Endodermal cell (in vitro differentiated cells): ENCODE results near the gene MASP2. TPM values are rescaled to one million over a fixed set of nuclear protein-coding genes. Genes with fewer than 3 reads are reported as not detected.

Experiments
- DNase-seq: peaks from one replicate; pipeline ENCODE4 v3.0.0-alpha.2; 2017
- H3K27ac ChIP-seq: 2 replicates; pipeline ENCODE4 v1.5.1; 2013; ENCODE audit warnings: mild to moderate bottlenecking, low read depth, low read length, moderate library complexity
- H3K27me3 ChIP-seq: 2 replicates; pipeline ENCODE4 v1.6.1; 2013; ENCODE audit warnings: mild to moderate bottlenecking, low read length, moderate library complexity; ENCODE audit not compliant: insufficient read depth, control insufficient read depth, poor library complexity, severe bottlenecking
- H3K36me3 ChIP-seq: 2 replicates; pipeline ENCODE4 v1.7.0; 2013; ENCODE audit warnings: mild to moderate bottlenecking, low read length, moderate library complexity; ENCODE audit not compliant: control insufficient read depth, insufficient read depth
- H3K4me1 ChIP-seq: one replicate; pipeline ENCODE4 v1.7.0; 2013; ENCODE audit warnings: low read length; ENCODE audit not compliant: control insufficient read depth, insufficient read depth
- H3K4me3 ChIP-seq: 2 replicates; pipeline ENCODE4 v1.5.1; 2013; ENCODE audit warnings: mild to moderate bottlenecking, low read length, moderate library complexity
- H3K9ac ChIP-seq: 2 replicates; pipeline ENCODE4 v1.6.1; 2013; ENCODE audit warnings: mild to moderate bottlenecking, low read length, moderate library complexity; ENCODE audit not compliant: poor library complexity, severe bottlenecking; ENCODE audit errors: extremely low read depth
- H3K9me3 ChIP-seq: 2 replicates; pipeline ENCODE4 v1.6.1; 2013; ENCODE audit warnings: mild to moderate bottlenecking, low read length, moderate library complexity; ENCODE audit not compliant: control insufficient read depth
- H3K27ac Mint-ChIP-seq: 2 replicates; pipeline ENCODE4 v1.8.0; 2020; ENCODE audit warnings: mixed read lengths
- H3K27me3 Mint-ChIP-seq: 2 replicates; pipeline ENCODE4 v1.8.0; 2021; ENCODE audit warnings: mild to moderate bottlenecking, mixed read lengths; ENCODE audit not compliant: insufficient read depth
- H3K36me3 Mint-ChIP-seq: 2 replicates; pipeline ENCODE4 v1.8.0; 2020; ENCODE audit warnings: low read depth, mixed read lengths
- H3K4me1 Mint-ChIP-seq: 2 replicates; pipeline ENCODE4 v1.8.0; 2020; ENCODE audit warnings: mixed read lengths
- H3K4me3 Mint-ChIP-seq: 2 replicates; pipeline ENCODE4 v1.8.0; 2020; ENCODE audit warnings: mild to moderate bottlenecking, moderate library complexity, mixed read lengths
- H3K9me3 Mint-ChIP-seq: 2 replicates; pipeline ENCODE4 v1.8.0; 2020; ENCODE audit warnings: mild to moderate bottlenecking, mixed read lengths
- CTCF ChIP-seq: fragments of 200-600 bp; sonication (generic); conservative IDR thresholded peaks from 2 replicates; pipeline ENCODE4 v1.5.0; 2021; ENCODE audit warnings: antibody characterized with exemption, mild to moderate bottlenecking
- WGBS, 2 experiments: methylation state at CpG; one replicate each; pipeline versions ENCODE4 v1.1.5 to v1.1.7; 2013; ENCODE audit warnings: missing lambda C conversion rate in 2 of 2, mixed read lengths in 1 of 2; ENCODE audit not compliant: insufficient coverage in 1 of 2, insufficient read length in 1 of 2; 5-methylcytosine and 5-hydroxymethylcytosine counted together
- total RNA-seq, 2 donors: library from RNA; stranded (reverse); fragmentation: NEBNext Ultra II Directional in 1 of 2; extraction: Animal tissue kit (Norgen Biotek cat#: 25700) in 1 of 2; gene quantifications; 2 replicates in 1 of 2; 3 replicates in 1 of 2; pipeline ENCODE4 v1.2.1, GENCODE V29; 2021

MASP2 gene
- total RNA-seq, 2 donors from 2014 or later: 0.51 TPM; not detected in 1

DNA sequence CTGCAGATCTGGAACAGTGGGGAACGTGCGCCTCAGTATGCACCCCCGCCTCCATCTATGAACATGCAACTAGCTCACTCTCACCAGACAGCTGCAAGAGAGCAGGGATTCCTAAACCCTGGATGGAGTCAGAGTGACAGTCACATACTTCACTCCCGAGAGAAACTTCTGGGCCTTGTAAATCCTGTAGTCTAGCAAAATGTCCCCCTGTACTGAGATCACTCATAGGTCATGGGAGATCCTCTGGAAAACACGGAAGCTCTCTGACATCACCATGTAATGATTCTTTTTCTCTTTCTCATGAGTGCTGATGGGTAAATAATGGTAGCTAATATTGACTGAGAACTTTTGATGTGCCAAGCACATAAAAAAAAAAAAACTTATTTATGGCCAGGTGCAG lies 57.9 kb downstream of the MASP2 start:
- H3K4me3 Mint-ChIP-seq: no peak overlapping the region
- no peak overlapping the region for H3K4me3 ChIP-seq
- H3K4me1 Mint-ChIP-seq: no peaks in the 10 kb centered on the region
- no peak for TF ChIP-seq CTCF
- no peak for DNase-seq
- no peaks in the 10 kb centered on the region for H3K36me3 Mint-ChIP-seq
- WGBS, 2 experiments: 92 to 95% methylated on average over 4 to 5 of the region's 5 CpGs
- H3K27me3 ChIP-seq: no peaks in the 10 kb centered on the region
- no peaks in the 10 kb centered on the region for H3K4me1 ChIP-seq
- no peaks in the 10 kb centered on the region for H3K27me3 Mint-ChIP-seq
- no peak overlapping the region for H3K27ac ChIP-seq
- H3K27ac Mint-ChIP-seq: no peak overlapping the region
- no peak overlapping the region for H3K9ac ChIP-seq
- H3K36me3 ChIP-seq: no peaks in the 10 kb centered on the region
- H3K9me3 Mint-ChIP-seq: no peaks in the 10 kb centered on the region
- H3K9me3 ChIP-seq: no peaks in the 10 kb centered on the region

DNA sequence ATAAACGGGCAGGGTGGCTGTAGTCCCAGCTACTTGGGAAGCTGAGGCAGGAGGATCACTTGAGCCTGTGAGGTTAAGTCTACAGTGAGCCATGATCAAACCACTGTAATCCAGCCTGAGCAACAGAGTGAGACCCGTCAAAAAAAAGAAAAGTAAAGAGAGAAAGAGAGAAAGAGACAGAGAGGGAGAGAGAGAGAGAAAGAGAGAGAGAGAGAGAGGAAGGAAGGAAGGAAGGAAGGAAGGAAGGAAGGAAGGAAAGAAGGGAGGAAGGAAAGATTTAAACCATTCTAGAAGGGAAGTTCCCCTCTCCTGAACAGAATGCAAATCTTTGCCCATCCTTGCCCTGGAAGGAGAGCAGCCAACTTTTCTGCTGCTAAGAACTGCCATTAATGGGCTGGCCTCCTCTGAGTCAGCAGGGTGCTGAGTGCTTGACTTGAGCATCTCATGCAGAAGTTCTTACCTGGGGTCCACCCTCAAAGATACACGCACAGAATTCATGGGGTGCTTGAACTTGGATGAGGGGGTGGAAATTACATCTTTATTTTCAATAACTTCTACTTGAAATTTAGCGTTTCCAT lies 59.1 kb downstream of the MASP2 start:
- no peaks in the 10 kb centered on the region for H3K4me1 Mint-ChIP-seq
- H3K4me1 ChIP-seq: no peaks in the 10 kb centered on the region
- H3K4me3 ChIP-seq: no peak overlapping the region
- H3K4me3 Mint-ChIP-seq: no peak overlapping the region
- no peak overlapping the region for H3K27ac Mint-ChIP-seq
- no peaks in the 10 kb centered on the region for H3K27me3 ChIP-seq
- H3K9me3 Mint-ChIP-seq: no peaks in the 10 kb centered on the region
- H3K9ac ChIP-seq: no peak overlapping the region
- no peaks in the 10 kb centered on the region for H3K27me3 Mint-ChIP-seq
- no peaks in the 10 kb centered on the region for H3K9me3 ChIP-seq
- no peak for DNase-seq
- H3K36me3 Mint-ChIP-seq: no peaks in the 10 kb centered on the region
- WGBS, 2 experiments: 90 to 93% methylated on average over 4 of the region's 4 CpGs
- no peaks in the 10 kb centered on the region for H3K36me3 ChIP-seq
- no peak for TF ChIP-seq CTCF
- H3K27ac ChIP-seq: no peak overlapping the region

DNA sequence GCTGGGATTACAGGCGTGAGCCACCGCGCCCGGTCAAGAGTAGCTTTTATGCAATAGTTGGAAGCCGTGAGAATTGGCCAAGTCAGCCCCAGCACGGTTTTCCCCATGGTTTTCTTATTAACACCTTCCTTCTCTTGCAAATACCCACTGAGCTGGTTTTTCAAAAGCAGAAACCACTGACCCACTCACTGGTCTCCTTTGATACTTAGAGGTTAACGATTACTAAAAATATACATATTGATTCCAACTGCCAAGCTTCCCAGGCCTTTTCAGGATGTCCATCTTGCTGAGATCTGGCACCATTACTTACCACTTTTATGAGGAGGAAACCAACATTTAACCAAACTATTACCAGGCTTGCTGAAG lies 60.5 kb downstream of the MASP2 start:
- Mint-ChIP-seq H3K9me3 (no peaks in the 10 kb centered on the region), H3K27ac (no peak overlapping the region), H3K27me3 (no peaks in the 10 kb centered on the region), H3K36me3 (no peaks in the 10 kb centered on the region), H3K4me3 (no peak overlapping the region), H3K4me1 (no peaks in the 10 kb centered on the region)
- Histone ChIP-seq H3K4me3 (no peak overlapping the region), H3K36me3 (no peaks in the 10 kb centered on the region), H3K9me3 (no peaks in the 10 kb centered on the region), H3K4me1 (no peaks in the 10 kb centered on the region), H3K27ac (no peak overlapping the region), H3K27me3 (no peaks in the 10 kb centered on the region), H3K9ac (no peak overlapping the region)
- 90 to 91% methylated on average over 7 of the region's 7 CpGs for WGBS, 2 experiments
- DNase-seq: no peak
- TF ChIP-seq CTCF: no peak
